ENCODE data around the gene CLEC10A.

GRCh38 chr17:7026471-7027115 lies 53.5 kb downstream of the CLEC10A start:
- TF ChIP-seq CTCF (IDR thresholded peaks at IDR 0.05) (no peak), ZFX (IDR thresholded peaks at IDR 0.05; ENCODE audit: borderline replicate concordance) (no peak)
